DMS114 treated with DMSO at 0.1 percent for 48 hours (cell line): Measurements from ENCODE around the gene TMEM120A.

Experiments
- DNase-seq: peaks from one replicate; lab custom pipeline; 2025; ENCODE audit not compliant: unreplicated experiment; lab: John Stamatoyannopoulos, UW

Gene TMEM120A

GRCh38 chr7:75960372-75960771, 34.0 kb downstream of the TMEM120A start:
- DNase-seq: no peak

DNA sequence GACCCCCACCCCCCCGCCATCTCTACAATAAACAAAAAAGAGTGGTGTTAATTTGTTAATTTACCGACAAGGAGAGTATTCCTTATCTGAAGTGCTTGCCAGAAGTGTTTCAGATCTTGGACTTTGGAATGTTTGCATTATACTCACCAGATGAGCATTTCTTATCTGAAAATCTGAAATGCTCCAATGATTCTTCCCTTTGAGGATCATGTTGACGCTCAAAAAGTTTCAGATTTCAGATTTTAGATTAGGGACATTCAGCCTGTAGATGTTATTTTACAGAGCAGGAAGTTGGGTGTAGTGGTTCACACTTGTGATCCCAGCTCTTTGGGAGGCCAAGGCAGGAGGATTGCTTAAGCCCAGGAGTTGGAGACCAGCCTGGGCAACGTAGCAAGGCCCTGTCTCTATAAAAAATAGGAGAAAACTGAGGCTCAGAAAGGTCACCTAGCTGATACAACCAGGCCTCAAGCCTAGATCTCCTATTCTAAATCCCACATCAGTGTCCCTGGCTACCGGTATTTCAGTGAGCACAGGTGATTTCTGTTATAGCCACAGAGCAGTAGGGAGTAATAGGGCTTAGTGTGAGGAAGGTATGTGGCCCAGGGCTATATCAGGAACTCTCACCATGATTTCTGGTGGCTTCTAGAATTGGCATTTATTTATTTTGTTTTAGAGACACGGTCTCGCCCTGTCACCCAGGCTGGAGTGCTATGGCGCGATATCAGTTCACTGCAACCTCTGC, 35.4 kb downstream of the TMEM120A start:
- no peak for DNase-seq

GRCh38 chr7:75957021-75957736, 37.2 kb downstream of the TMEM120A start:
- DNase-seq: no peak

GRCh38 chr7:75955331-75955955, 39.0 kb downstream of the TMEM120A start:
- DNase-seq: no peak

- DNase-seq: no peak
Observed at GRCh38 chr7:75953931-75954330, 40.5 kb downstream of the TMEM120A start.

- DNase-seq: no peak
Observed at GRCh38 chr7:75953431-75953830, 41.0 kb downstream of the TMEM120A start.

DNA sequence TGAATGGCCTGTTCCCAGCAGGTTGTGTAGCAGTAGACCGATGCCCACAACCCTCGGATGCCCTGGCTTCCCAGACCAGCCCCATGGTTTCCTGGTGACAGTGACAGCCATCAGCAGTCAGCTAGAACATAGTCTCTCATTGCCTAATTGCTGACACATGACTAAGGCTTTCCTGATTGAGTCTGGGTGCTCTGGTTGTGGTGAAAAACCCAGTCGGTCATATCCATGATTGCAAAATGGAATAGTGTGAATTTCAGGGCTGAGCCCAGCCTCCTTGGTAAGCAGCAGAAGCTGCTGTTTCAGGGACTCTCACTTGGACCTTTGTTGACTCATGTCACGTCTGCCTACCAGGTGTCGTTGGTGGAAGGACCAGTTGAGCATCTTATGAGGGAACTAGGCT, 42.9 kb downstream of the TMEM120A start:
- DNase-seq: no peak

- DNase-seq: no peak
Observed at GRCh38 chr7:75950111-75950681, 44.2 kb downstream of the TMEM120A start.

DNA sequence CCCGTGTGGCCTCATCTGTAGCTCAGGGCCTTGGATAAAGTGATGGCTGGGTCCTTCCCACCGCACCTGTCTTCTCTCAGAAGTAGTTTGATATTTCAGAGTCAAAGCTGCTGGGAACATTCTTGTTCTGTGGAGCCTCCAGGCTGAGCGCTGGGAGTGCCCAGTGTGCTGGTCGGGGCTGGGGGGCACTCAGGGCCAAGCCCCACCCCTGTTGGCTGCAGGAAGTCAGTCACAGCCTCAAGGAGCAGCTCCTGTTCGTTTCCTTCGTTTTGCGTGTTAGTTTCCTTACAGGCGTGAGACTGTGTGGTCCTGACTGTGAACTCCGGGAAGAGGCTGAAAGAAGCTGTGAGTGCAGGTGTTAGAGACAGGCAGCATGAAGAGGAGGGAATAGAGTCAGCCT, 46.2 kb downstream of the TMEM120A start:
- DNase-seq: no peak

GRCh38 chr7:75946207-75946855, 48.1 kb downstream of the TMEM120A start:
- DNase-seq: no peak

GRCh38 chr7:75945297-75946168, 48.9 kb downstream of the TMEM120A start:
- no peak for DNase-seq

- DNase-seq: no peak
Observed at GRCh38 chr7:75944507-75944906, 49.9 kb downstream of the TMEM120A start.

GRCh38 chr7:75943864-75944263, 50.5 kb downstream of the TMEM120A start:
- DNase-seq: no peak

DNA sequence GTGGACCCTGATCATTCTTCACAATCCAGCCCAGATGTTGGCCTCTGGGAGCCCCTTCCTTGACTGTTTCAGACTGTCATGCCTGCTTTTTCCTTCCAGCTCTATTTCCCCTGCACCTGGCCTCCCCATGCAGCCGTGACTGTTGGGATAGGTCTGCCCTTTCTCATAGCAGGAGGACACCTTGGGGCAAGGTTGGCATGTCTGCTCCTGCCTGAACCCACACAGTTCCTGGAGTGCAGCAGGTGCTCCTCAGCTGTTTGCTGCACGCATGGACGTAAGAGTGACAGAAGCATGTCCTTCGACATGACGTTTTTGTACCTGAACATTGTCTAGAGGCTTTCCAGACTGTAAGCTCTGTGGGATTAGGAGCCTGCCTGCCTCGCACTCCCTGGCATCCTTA, 55.5 kb downstream of the TMEM120A start:
- no peak for DNase-seq

- no peak for DNase-seq
Observed at GRCh38 chr7:75937958-75938786, 56.2 kb downstream of the TMEM120A start.
